Retinal pigment epithelial cell (primary cell): Measurements from ENCODE around the gene MKNK2.

ENCODE experiments used
- DNase-seq: peaks from one replicate; pipeline ENCODE4 v3.0.0-alpha.2; 2010; ENCODE audit warnings: low read depth
- H3K4me3 ChIP-seq: 2 replicates; pipeline ENCODE4 v1.5.1; 2011; ENCODE audit warnings: mild to moderate bottlenecking, low read length, control low read depth, moderate library complexity
- CTCF ChIP-seq: conservative IDR thresholded peaks from 2 replicates; pipeline ENCODE4 v1.5.1; 2011; ENCODE audit warnings: low read depth, low read length, control low read depth, inconsistent platforms

MKNK2 gene

GRCh38 chr19:2003874-2004273 lies 47.2 kb downstream of the MKNK2 start:
- H3K4me3 ChIP-seq: no peak overlapping the region
- no peak for TF ChIP-seq CTCF
- no peak for DNase-seq

- H3K4me3 ChIP-seq: no peak overlapping the region
- DNase-seq: no peak
- no peak for TF ChIP-seq CTCF
These were observed 51.1 kb downstream of the MKNK2 start for GRCh38 chr19:1999856-2000515.

- no peak overlapping the region for H3K4me3 ChIP-seq
These were observed 52.0 kb downstream of the MKNK2 start for GRCh38 chr19:1998712-1999708.

GRCh38 chr19:1997353-1998233 lies 53.5 kb downstream of the MKNK2 start:
- no peak for TF ChIP-seq CTCF
- no peak overlapping the region for H3K4me3 ChIP-seq
- no peak for DNase-seq

More at GRCh38 chr19:1998712-1999708, 52.0 kb downstream of the MKNK2 start:
- no peak for TF ChIP-seq CTCF
- no peak for DNase-seq

GRCh38 chr19:1992759-1993260 lies 58.2 kb downstream of the MKNK2 start:
- TF ChIP-seq CTCF: no peak
- no peak for DNase-seq
- no peak overlapping the region for H3K4me3 ChIP-seq

- TF ChIP-seq CTCF: no peak
- no peak for DNase-seq
- H3K4me3 ChIP-seq: no peak overlapping the region
These were observed 59.8 kb downstream of the MKNK2 start for GRCh38 chr19:1991018-1991913.
